ENCODE results near the gene SYCP2. TPM values are rescaled to one million over a fixed set of nuclear protein-coding genes. Genes with fewer than 3 reads are reported as not detected.

Gene SYCP2
- total RNA-seq, 2 experiments from 2014 or later, result 13.5 to 25.7 TPM

DNA sequence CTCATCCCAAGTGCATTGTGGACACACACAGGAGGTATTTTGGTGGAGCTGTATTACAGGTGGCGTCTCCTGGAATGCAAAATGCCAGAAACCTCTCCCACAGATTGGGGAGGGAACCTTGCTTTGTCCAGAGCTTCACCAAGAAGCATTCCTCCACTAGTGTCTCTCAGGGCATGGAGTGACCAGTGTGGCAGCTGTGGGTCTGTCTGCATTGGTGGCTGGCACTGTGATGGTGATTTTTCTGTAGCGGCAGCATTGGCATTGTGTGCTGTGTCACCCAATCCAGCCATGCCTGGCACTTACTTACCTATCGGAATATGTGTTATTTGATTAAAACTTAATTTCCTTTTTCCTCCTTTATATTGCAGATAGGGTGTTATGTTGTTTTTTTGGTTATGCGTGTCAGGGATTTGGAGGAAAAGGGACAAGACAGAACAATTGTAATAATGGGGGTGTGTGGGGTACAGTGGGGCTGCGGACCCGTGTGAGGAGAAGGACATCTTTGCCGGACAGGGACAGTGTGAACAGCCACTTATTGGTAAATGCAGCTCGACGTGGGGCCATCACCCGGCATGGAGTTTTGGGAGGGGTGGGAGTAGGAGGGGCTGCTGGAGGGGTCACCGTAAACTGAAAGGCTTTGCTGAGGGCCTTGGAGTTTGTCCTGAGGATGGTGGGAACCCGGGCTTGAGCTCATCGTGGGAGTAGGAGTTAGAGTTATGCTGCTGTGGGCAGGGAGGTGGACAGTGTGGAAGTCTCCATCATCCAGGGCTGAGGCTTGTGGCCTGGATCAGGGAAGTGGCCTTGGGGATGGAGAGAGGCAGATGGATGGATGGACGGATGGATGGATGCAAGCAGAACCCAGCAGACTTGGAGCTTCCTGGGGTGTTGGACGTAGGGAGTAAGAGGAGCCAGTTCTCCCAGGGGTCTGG lies 105.0 kb downstream of the SYCP2 start:
- H3K9me3 Mint-ChIP-seq (ENCODE audit: low read depth), result no peaks in the 10 kb centered on the region
- H3K4me3 Mint-ChIP-seq, result no peak overlapping the region
- DNase-seq (peak; percentile 18), ATAC-seq (no peak)
- no peak overlapping the region for H3K27ac Mint-ChIP-seq
- CTCF ChIA-PET, result no interaction called here
- H3K36me3 Mint-ChIP-seq, result no peaks in the 10 kb centered on the region
- no peaks in the 10 kb centered on the region for H3K4me1 Mint-ChIP-seq
- no peaks in the 10 kb centered on the region for H3K27me3 Mint-ChIP-seq

DNA sequence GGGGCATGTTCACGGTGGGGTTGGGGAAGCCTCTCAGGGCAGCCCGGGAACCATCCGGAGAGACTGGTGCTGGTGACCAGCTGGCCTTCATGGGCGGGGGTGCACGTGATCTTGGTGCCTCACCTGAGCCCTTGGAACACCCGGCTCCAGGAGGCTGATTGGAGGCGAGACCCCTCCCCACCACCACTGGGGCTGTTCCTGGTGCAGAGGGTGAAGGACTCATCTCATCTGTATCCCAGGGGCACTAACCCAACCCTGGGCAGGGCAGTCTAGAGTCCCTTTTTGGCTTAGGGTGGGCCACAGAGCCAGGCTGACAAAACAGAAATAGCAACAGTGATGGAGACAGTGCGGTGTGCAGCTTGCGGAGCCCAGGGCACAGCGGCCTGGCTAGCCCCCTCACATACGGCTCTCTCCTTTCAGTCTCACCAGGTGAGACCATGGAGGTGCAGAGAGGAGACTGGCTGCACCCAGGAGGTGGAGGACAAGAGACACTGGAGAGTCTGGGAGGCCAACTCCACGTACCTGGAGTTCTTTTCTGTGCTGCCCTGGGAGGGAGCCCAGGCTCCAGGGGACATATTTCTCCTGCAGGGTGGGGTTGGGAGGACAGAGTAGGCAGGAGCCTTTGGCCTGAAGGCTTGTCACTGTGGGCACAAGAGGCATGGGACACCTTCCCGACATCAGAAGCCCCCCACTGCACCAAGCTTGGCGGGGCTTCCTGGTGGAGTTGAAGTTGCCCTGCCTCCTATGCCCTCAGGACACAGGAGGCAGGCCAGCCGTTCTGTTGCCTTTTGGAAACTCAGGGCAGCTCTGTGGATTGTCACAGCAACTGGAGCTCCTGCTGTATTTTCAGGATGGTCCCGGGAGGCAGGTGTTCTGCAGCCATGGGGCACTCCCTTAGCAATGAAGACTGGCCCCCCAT lies 106.0 kb downstream of the SYCP2 start:
- DNase-seq, result peak; percentile 27
- CTCF ChIA-PET, result no interaction called here
- H3K27me3 Mint-ChIP-seq, result no peaks in the 10 kb centered on the region
- H3K9me3 Mint-ChIP-seq (ENCODE audit: low read depth), result no peaks in the 10 kb centered on the region
- H3K4me3 Mint-ChIP-seq, result no peak overlapping the region
- H3K4me1 Mint-ChIP-seq, result no peaks in the 10 kb centered on the region
- no peaks in the 10 kb centered on the region for H3K36me3 Mint-ChIP-seq
- no peak for ATAC-seq
- H3K27ac Mint-ChIP-seq, result no peak overlapping the region

DNA sequence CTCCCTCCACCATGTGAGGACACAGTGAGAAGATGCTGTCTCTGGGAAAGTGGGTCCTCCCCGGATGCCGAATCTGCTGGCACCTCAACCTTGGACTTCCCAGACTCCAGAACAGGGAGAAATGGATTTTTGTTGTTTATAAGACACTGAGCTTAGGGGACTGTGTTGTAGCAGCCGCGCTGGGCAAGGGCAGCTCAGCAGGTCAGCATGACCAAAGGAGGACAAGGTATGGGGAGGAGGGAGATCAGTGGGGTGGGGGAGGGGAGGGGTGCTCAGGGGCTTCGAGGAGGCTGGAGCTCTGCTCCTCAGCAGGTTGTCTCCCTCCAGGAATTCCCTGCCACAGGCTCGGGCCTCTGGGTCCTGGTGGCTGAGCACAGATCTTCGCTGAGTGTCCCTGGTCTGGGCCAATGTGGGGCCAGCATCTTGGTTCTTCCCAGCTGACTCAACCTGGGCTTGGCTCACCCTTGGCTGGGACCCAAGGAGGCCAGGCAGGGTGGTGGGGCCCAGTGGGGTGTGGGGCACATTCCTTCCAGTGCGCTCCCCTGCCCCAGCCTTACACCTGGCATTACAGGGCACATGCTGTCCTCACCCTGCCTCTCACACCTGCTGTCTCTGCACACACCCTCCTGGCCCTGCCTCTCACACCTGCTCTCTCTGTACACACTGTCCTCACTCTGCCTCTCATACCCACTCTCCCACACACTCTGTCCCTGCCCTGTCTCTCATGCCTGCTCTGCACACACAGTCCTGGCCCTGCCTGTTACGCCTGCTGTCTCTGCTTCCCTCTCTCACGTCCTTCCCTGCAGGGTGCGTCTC lies 107.3 kb downstream of the SYCP2 start:
- Mint-ChIP-seq H3K4me3 (no peak overlapping the region), H3K27ac (no peak overlapping the region), H3K9me3 (ENCODE audit: low read depth) (no peaks in the 10 kb centered on the region), H3K27me3 (no peaks in the 10 kb centered on the region), H3K36me3 (no peaks in the 10 kb centered on the region), H3K4me1 (no peaks in the 10 kb centered on the region)
- no peak for ATAC-seq
- CTCF ChIA-PET, result no interaction called here
- peak; percentile 18 for DNase-seq

DNA sequence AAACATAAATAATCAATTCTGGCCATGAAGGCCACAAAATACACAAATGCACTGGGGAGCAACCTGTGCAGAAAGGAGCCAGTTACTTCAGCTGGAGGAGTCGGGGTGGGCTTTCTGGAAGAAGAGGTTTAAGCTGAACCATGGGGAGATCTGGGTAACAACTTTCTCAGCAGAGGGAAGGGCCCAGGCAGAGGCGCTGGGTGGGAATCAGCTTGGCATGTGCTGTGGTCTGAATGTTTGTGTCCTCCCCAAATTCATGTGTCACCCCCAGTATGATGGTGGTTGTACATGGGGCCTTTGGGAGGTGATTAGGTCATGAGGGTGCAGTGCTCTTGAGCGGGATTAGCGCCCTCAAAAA lies 107.9 kb downstream of the SYCP2 start:
- Mint-ChIP-seq H3K27ac (no peak overlapping the region), H3K4me1 (no peaks in the 10 kb centered on the region), H3K9me3 (ENCODE audit: low read depth) (no peaks in the 10 kb centered on the region), H3K27me3 (no peaks in the 10 kb centered on the region), H3K36me3 (no peaks in the 10 kb centered on the region), H3K4me3 (no peak overlapping the region)
- DNase-seq, result peak; percentile 23
- CTCF ChIA-PET, result no interaction called here
- ATAC-seq, result no peak

DNA sequence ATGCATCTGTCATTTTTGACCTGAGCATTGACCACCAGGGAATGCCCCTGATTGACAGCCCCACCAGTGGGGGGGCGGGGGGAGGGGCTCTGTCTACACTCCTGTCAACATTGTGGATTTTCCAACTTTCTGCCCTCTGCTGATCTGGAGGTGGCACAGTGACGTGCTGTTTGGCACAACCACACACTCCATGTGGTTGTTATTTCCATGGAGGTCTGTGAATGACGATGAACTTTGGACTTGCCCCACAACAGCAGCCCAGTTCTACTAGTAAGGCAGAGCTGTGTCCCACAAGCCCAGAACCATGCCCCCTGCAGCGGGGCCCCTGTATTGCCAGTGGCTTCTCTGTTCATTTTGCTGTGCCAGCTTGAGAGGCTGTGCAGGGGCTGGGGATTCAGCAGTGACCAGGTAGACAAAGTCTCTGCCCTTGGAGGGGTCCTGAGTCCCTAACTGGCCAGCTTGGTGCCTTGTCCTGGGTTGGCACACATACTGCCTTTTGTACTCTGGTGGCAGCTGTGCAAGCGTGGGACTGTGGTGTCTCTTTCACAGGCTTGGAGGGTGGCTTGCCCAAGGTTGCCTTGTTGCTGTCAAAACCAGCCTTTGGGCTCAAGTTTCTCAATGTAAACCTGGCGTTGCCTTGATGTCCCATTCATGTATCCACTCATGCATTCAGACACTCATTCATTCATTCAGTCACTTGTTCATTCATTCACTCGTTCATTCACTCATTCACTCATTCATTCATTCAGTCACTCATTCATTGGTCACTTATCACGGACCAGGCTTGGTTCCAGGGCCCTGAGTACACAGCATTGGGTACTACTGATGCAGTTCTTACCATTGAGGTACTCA lies 108.5 kb downstream of the SYCP2 start:
- Mint-ChIP-seq H3K27me3 (no peaks in the 10 kb centered on the region), H3K27ac (no peak overlapping the region), H3K36me3 (no peaks in the 10 kb centered on the region), H3K4me3 (no peak overlapping the region), H3K4me1 (no peaks in the 10 kb centered on the region), H3K9me3 (ENCODE audit: low read depth) (no peaks in the 10 kb centered on the region)
- peak; percentile 37 for DNase-seq
- CTCF ChIA-PET, result no interaction called here
- no peak for ATAC-seq

DNA sequence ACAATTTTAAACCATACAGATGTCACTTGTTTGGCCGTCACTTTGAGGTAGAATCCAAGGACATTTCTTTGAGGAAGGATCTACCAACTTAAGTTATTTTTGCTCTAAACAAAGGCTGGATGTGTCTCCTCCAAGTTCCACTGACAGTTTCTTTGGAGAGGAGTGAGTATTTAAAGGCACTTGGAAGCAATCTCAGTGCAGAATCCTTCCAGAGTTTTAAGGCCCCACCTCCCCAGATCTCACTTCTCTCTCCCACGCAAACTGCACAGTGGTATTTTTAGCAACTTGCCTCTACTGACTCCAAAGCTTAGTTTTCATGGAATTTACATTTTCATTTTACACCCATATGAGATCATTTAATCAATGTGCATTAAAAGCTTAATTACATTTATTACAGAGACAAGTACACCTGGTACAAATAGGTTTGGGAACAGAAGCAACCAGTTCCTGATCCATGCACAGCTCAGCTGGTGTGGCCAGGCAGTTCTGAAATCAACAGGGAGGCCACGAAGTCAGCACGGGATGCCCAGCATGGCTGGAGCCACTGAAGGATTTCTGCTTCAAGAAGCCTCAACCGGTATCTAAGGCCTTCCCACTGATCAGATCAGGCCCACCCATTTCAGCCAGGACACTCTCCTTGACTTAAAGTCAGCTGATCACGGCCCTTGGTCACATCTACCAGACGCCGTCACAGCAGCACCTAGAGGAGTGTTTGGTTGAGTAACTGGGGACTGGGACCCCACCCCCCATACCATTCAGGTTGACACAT lies 109.8 kb downstream of the SYCP2 start:
- Mint-ChIP-seq H3K4me3 (no peak overlapping the region), H3K27ac (no peak overlapping the region), H3K4me1 (no peaks in the 10 kb centered on the region), H3K9me3 (ENCODE audit: low read depth) (no peaks in the 10 kb centered on the region), H3K27me3 (no peaks in the 10 kb centered on the region), H3K36me3 (no peaks in the 10 kb centered on the region)
- ATAC-seq (no peak), DNase-seq (peak; percentile 22)
- CTCF ChIA-PET, result no interaction called here

DNA sequence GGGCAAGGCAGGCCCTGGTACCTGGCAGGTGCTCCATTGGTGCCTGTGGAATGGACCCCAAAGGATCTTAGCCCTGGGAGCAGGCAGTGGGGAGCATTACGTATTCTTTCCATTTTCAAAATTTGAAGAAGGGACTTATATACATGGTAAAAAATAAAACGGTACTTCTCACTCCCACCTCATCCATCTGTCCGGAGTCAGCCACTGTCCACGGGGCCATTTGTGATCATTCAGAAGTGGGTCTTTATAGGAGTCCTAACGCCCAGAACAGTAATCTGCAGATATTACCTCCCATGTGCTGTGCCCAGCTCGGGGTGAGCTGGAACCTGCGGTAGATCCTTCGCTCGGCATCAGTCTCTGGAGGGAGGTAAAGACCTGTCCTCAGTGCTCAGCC lies 110.4 kb downstream of the SYCP2 start:
- no peaks in the 10 kb centered on the region for H3K27me3 Mint-ChIP-seq
- no peaks in the 10 kb centered on the region for H3K9me3 Mint-ChIP-seq (ENCODE audit: low read depth)
- ATAC-seq (no peak), DNase-seq (peak; percentile 32)
- CTCF ChIA-PET, result no interaction called here
- H3K4me3 Mint-ChIP-seq, result no peak overlapping the region
- no peaks in the 10 kb centered on the region for H3K4me1 Mint-ChIP-seq
- H3K36me3 Mint-ChIP-seq, result no peaks in the 10 kb centered on the region
- no peak overlapping the region for H3K27ac Mint-ChIP-seq

DNA sequence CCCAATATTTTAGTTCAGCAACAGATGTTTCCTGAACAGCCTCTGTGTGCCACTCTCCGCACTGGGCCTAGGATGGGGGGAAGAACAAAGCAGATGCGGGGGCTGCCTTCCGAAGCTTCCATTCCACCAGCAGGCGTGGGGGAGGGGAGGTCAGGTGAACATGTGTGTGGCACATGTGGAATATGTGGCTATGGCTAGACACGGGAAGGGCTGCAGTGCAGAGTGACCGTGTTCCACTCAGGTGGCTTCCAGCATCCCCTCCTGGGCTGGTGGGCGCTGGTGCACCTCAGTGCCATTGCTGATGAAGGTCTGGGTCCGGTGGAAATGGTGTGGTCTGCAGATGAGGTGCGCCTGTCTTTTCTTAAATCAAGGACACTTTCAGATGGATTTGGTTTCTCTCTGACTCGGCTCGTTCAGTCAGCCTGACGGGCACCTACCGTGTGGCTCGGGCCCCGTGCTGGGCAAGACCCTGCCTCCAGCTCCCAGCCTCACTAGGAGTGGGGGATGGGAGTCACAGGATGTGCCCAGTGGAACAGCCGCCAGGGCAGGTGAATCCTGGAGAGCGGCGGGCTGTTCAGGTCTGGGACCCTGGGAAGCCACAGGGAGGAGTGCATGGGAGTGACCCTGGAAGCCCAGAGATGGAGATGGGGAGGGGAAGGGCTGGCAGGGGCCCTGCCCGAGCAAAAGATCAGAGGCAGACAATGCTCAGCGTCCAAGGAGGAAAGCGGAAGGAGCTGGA lies 111.0 kb downstream of the SYCP2 start:
- peak; percentile 31 for DNase-seq
- no peaks in the 10 kb centered on the region for H3K36me3 Mint-ChIP-seq
- ATAC-seq, result no peak
- CTCF ChIA-PET, result no interaction called here
- no peak overlapping the region for H3K4me3 Mint-ChIP-seq
- H3K9me3 Mint-ChIP-seq (ENCODE audit: low read depth), result no peaks in the 10 kb centered on the region
- H3K27me3 Mint-ChIP-seq, result no peaks in the 10 kb centered on the region
- no peak overlapping the region for H3K27ac Mint-ChIP-seq
- no peaks in the 10 kb centered on the region for H3K4me1 Mint-ChIP-seq

DNA sequence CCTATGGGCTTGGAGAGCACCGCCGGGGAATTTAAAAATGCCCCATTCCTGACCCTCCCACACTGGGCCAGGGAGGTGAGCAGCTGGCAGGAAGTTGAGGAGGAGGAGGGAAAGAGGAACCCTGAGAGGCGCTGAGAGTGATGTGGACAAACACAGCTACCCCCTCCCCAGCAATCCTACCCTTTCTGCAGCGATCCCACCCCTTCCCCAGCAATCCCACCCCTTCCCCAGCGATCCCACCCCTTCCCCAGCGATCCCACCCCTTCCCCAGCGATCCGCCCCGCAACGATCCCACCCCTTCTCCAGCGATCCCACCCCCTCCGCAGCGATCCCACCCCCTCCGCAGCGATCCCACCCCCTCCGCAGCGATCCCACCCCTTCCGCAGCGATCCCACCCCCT lies 111.6 kb downstream of the SYCP2 start:
- H3K27ac Mint-ChIP-seq, result no peak overlapping the region
- H3K27me3 Mint-ChIP-seq, result no peaks in the 10 kb centered on the region
- no peaks in the 10 kb centered on the region for H3K4me1 Mint-ChIP-seq
- no peak for ATAC-seq
- H3K36me3 Mint-ChIP-seq, result no peaks in the 10 kb centered on the region
- peak; percentile 16 for DNase-seq
- H3K9me3 Mint-ChIP-seq (ENCODE audit: low read depth), result no peaks in the 10 kb centered on the region
- CTCF ChIA-PET, result no interaction called here
- H3K4me3 Mint-ChIP-seq, result no peak overlapping the region

DNA sequence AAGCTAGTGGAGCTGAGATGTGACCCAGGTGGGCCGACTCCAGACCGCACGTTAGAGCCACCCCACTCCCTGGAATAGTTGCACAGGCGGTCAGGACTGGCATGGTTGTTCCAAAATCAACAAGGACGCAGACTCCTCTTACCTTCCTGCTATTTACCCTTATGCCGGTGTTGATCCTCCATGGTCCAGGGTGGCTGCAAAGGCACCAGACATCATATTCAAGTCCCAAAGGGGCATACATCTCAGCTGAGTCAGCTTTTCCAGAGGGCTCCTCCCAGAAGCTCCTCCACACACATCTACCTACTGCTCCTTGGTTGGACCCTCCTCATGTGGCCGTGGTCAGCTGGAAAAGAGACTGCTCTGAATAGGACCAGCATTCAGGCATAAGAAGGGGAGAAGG lies 112.2 kb downstream of the SYCP2 start:
- Mint-ChIP-seq H3K27me3 (no peaks in the 10 kb centered on the region), H3K4me1 (no peaks in the 10 kb centered on the region), H3K36me3 (no peaks in the 10 kb centered on the region), H3K27ac (no peak overlapping the region), H3K4me3 (no peak overlapping the region), H3K9me3 (ENCODE audit: low read depth) (no peaks in the 10 kb centered on the region)
- CTCF ChIA-PET, result no interaction called here
- DNase-seq (peak; percentile 9), ATAC-seq (no peak)

DNA sequence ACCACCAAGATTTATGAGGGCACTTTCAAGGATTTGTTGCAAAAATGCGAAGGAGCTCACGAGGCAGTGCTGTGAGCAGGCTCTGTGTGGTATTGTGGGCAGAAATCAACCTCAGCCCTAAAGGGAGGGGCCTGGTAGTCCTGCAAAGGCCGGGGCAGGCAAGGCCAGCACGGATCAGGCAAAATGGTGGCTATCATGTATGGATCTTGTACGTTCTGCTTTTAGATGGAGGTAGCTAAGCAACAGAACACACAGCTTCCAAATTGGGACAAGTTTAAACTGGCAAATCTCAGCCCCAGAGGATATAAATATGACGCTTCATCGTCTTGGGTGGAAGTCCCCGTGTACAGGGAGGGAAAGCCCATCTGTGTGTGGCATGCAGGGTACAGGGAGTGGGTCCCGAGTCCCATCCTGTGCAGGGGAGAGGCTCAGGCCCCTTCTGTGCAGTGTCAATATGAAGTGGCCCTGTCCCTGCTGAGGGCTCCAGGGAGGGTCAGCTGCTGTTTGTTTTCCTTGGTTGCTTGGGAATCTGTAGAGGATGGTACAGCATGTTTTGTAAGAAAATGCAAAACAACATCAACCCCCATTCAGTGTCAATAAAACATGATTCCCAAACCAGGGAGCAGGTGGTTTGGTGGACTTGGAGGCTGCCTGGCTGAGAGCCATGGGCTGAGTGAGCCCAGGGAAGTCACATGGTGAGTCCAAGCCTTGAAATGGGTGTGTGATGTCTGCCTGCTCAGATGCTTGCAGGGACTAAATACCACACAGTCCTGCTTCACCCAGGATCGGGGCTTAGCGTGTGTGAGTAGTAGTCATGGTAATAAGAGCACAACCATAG lies 113.0 kb downstream of the SYCP2 start:
- Mint-ChIP-seq H3K36me3 (no peaks in the 10 kb centered on the region), H3K4me1 (no peaks in the 10 kb centered on the region), H3K9me3 (ENCODE audit: low read depth) (no peaks in the 10 kb centered on the region), H3K4me3 (no peak overlapping the region), H3K27ac (no peak overlapping the region), H3K27me3 (no peaks in the 10 kb centered on the region)
- CTCF ChIA-PET, result no interaction called here
- ATAC-seq (no peak), DNase-seq (peak; percentile 19)
